Testis (tissue), 3 donors: ENCODE measurements around the gene USF2. TPM values are rescaled to one million over a fixed set of nuclear protein-coding genes. Genes with fewer than 3 reads are reported as not detected.
"Not testable (repeated sequence)": the region's sequence is repeated elsewhere in the genome, so short reads cannot be mapped to it uniquely, and the experiment has no call there.

ENCODE experiments used
- DNase-seq: peaks from one replicate; pipeline ENCODE4 v3.0.0-alpha.2; 2019
- H3K27ac ChIP-seq, 2 donors: fragments of 200-600 bp; sonication (generic); one replicate each; pipeline ENCODE4 v1.5.1; 2019
- H3K27me3 ChIP-seq: fragments of 200-600 bp; sonication (generic); one replicate; pipeline ENCODE4 v1.5.1; 2019
- H3K36me3 ChIP-seq: fragments of 200-600 bp; sonication (generic); one replicate; pipeline ENCODE4 v1.5.1; 2017; ENCODE audit warnings: low read depth; ENCODE audit errors: missing control alignments
- H3K4me1 ChIP-seq: fragments of 200-600 bp; sonication (generic); one replicate; pipeline ENCODE4 v1.5.1; 2019
- H3K4me3 ChIP-seq, 2 donors: fragments of 200-600 bp; sonication (generic); one replicate each; pipeline ENCODE4 v1.5.1; 2017 to 2019
- H3K9me3 ChIP-seq: fragments of 200-600 bp; sonication (generic); one replicate; pipeline ENCODE4 v1.5.1; 2017
- POLR2A ChIP-seq: fragments of 450-650 bp; IDR thresholded peaks from one replicate; pipeline ENCODE4 v1.6.1; 2017; ENCODE audit warnings: antibody characterized with exemption, mild to moderate bottlenecking, moderate library complexity
- WGBS, 2 donors: methylation state at CpG; one replicate each; pipeline ENCODE4 v1.1.5; 2018; 5-methylcytosine and 5-hydroxymethylcytosine counted together
- intact Hi-C: fragments of 100-400 bp; cut with DNase I; formaldehyde crosslinking; loops from one replicate; pipeline ENCODE4 v1.15.1; 2023; ENCODE audit warnings: low total_unique reads
- polyA plus RNA-seq: library from polyadenylated mRNA; stranded (reverse); fragments of 350-450 nt; fragmentation: Illumina TruSeq; extraction: RNeasy Lipid Tissue Mini Kit (QIAGEN cat#74804); gene quantifications from one replicate; pipeline ENCODE4 v1.2.3, GENCODE V29; 2014; ENCODE audit warnings: low read depth, low replicate concordance; ENCODE audit not compliant: insufficient read depth
- total RNA-seq, 2 donors: library from RNA; depleted of rRNA; stranded (reverse); fragments of >200 nt; gene quantifications; one replicate each; pipeline ENCODE4 v1.2.3, GENCODE V29; 2016
- TF ChIP-seq, protein P1 (sequence below), 3 experiments: fragments of 450-650 bp in 2 of 3; fragments of 200-600 bp in 1 of 3; sonication (generic) in 1 of 3; IDR thresholded peaks; one replicate each; pipeline ENCODE4 v1.5.1; 2016 to 2019; ENCODE audit warnings: antibody characterized with exemption in 3 of 3, mild to moderate bottlenecking in 2 of 3, moderate library complexity in 1 of 3

USF2 gene
- total and polyA plus RNA-seq, 3 donors from 2014 or later, result 83.1 to 123 (median 105) TPM

DNA sequence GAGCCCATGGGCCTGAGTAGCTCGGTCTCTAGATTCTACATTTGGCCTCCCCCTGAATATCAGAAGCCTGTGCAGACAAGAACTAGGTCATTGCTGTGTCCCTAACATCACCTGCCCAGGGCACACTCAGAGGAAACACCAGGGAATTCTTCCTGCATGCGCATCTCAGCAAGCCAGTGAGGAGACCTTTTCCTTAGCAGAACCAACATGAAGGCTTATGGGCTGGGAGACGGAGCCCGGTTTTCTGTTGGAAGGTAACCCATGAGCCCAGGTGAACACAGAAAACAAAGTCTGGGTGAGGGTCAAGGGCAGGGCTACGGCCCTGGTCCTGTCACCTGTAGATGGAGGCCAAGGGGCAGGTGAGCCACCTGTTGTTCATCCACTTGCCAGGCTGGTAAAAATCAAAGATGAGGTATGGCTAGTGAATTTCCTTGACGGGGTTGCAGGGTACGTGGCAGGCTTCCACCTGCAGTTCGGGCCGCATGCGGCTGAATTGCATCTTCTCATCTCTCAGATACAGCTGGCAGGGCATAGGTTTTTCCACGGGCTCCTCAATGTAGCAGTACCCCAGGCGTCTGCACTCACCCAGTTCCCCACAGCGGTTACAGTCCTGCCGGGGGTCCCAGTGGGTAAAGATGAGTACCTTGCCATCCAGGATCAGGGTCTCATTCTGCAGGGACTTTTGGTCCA lies 36.7 kb upstream of the USF2 start:
- H3K9me3 ChIP-seq, result no peaks in the 10 kb centered on the region
- no peaks in the 10 kb centered on the region for H3K27me3 ChIP-seq
- no peaks in the 10 kb centered on the region for H3K4me1 ChIP-seq
- no peak overlapping the region for H3K27ac ChIP-seq
- intact Hi-C loops, result no loop called here
- DNase-seq, result no peak
- 85 to 93% methylated on average over 14 of the region's 14 CpGs for WGBS, 2 donors
- no peaks in the 10 kb centered on the region for H3K36me3 ChIP-seq
- H3K4me3 ChIP-seq, result no peak overlapping the region
- TF ChIP-seq, protein P1, sequence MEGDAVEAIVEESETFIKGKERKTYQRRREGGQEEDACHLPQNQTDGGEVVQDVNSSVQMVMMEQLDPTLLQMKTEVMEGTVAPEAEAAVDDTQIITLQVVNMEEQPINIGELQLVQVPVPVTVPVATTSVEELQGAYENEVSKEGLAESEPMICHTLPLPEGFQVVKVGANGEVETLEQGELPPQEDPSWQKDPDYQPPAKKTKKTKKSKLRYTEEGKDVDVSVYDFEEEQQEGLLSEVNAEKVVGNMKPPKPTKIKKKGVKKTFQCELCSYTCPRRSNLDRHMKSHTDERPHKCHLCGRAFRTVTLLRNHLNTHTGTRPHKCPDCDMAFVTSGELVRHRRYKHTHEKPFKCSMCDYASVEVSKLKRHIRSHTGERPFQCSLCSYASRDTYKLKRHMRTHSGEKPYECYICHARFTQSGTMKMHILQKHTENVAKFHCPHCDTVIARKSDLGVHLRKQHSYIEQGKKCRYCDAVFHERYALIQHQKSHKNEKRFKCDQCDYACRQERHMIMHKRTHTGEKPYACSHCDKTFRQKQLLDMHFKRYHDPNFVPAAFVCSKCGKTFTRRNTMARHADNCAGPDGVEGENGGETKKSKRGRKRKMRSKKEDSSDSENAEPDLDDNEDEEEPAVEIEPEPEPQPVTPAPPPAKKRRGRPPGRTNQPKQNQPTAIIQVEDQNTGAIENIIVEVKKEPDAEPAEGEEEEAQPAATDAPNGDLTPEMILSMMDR (IDR thresholded peaks at IDR 0.05), result no peak
- TF ChIP-seq POLR2A, result no peak

DNA sequence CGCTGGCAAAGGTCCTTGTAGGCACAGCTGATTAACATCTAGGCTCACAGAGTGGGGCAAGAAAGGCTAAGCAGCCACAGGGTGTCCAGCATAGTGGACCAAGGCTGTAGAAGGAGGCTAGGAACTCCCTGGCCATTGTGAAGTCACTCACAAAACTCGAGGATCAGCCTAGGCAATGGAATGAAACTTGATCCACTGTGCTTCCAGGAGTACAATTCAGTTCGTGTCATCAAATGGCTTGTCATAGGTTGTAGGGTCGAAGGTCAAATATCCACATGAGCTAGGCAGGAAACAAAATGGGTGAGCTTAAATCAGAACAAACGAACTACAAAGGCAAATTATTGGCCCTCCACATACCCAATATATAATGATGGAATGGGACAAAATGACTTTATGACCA lies 35.9 kb upstream of the USF2 start:
- DNase-seq, result no peak
- Histone ChIP-seq H3K4me1 (no peaks in the 10 kb centered on the region), H3K9me3 (no peaks in the 10 kb centered on the region), H3K27ac (no peak overlapping the region), H3K36me3 (no peaks in the 10 kb centered on the region), H3K27me3 (no peaks in the 10 kb centered on the region), H3K4me3 (no peak overlapping the region)
- WGBS, 2 donors, result 64 to 80% methylated on average over 4 to 5 of the region's 5 CpGs
- TF ChIP-seq POLR2A, result no peak
- TF ChIP-seq, protein P1 (IDR thresholded peaks at IDR 0.05), result no peak
- intact Hi-C loops, result no loop called here

DNA sequence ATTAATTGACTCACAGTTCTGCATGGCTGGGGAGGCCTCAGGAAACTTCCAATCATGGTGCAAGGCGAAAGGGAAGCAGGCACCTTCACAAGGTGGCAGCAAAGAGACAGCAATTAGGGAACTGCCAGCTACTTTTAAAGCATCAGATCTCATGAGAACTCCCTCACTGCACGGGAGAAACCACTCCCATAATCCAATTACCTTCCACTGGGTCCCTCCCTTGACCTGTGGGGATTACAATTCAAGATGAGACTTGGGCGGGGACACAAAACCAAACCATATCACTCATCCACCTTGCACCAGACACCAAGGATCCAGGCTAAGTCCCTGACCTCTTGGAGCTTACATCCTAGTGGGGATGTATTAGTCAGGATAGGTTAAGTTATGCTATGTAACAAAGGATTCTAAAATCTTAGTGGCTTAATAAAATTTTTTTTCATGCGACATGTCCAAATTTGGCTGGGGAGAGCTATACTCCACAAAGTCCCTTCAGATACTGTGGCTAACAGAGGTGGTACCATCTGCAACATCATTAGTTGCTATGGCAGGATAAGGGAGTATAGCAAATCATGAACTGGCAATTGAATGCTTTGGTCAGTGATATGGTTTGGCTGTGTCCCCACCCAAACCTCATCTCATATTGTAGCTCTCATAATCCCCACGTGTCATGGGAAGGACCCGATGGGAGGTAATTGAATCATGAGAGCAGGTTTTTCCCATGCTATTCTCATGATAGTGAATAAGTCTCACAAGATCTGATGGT lies 31.9 kb upstream of the USF2 start:
- Histone ChIP-seq H3K27me3 (no peaks in the 10 kb centered on the region), H3K36me3 (no peaks in the 10 kb centered on the region), H3K9me3 (no peaks in the 10 kb centered on the region), H3K4me3 (no peak overlapping the region), H3K4me1 (no peaks in the 10 kb centered on the region), H3K27ac (no peak overlapping the region)
- no peak for DNase-seq
- no peak for TF ChIP-seq POLR2A
- TF ChIP-seq, protein P1 (IDR thresholded peaks at IDR 0.05), result no peak
- WGBS, 2 donors, result 70 to 83% methylated on average over 6 of the region's 6 CpGs
- intact Hi-C loops, result no loop called here

DNA sequence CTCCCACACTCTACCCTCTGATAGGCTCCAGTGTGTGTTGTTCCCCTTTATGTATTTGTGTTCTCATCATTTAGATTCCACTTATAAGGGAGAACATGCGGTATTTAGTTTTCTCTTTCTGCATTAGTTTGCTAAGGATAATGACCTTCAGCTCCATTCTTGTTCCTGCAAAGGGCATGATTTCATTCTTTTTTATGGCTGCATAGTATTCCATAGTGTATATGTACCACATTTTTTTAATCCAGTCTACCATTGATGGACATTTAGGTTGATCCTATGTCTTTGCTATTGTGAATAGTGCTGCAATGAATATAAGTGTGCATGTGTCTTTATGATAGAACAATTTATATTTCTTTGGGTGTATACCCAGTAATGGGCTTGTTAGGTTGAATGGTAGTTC lies 29.2 kb upstream of the USF2 start:
- H3K4me3 ChIP-seq, H3K27ac ChIP-seq, DNase-seq, H3K36me3 ChIP-seq, intact Hi-C loops, H3K4me1 ChIP-seq, H3K27me3 ChIP-seq, H3K9me3 ChIP-seq: not testable (repeated sequence)
- 87 to 89% methylated on average over 1 of the region's 1 CpG for WGBS, 2 donors

DNA sequence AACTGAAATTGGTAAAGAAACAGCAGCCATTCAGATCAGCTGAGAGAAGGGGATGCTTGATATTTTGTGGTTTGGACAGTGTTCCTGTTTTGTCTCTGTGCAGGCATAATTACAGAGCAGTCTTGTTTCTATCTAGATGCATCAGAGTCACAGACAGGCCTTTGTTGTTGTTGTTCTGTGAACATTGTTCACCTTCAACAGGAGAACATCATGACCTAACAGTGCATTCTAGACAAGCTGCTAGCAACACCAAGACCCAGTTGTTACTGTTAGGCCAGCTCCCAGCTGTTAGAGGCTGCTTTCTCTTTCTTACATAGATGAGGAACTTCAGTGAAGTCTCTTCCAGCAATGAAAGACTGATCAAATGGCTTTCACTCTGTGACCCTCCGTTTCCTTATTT lies 28.4 kb upstream of the USF2 start:
- Histone ChIP-seq H3K36me3 (no peaks in the 10 kb centered on the region), H3K4me1 (no peaks in the 10 kb centered on the region), H3K9me3 (no peaks in the 10 kb centered on the region), H3K4me3 (no peak overlapping the region), H3K27me3 (no peaks in the 10 kb centered on the region), H3K27ac (no peak overlapping the region)
- intact Hi-C loops, result no loop called here
- no peak for DNase-seq
- no peak for TF ChIP-seq POLR2A
- TF ChIP-seq, protein P1 (IDR thresholded peaks at IDR 0.05), result no peak
- 87 to 96% methylated on average over 1 of the region's 1 CpG for WGBS, 2 donors
